CD4-positive, alpha-beta T cell treated with Interleukin-17A for 1 hour (primary cell): ENCODE data around the gene PHTF2.

Experiments used
- DNase-seq: peaks from one replicate; pipeline ENCODE4 v3.0.0-alpha.2; 2020

The PHTF2 gene

GRCh38 chr7:77881871-77882270, 83.3 kb downstream of the PHTF2 start:
- DNase-seq: no peak

- no peak for DNase-seq
These were observed 86.6 kb downstream of the PHTF2 start for GRCh38 chr7:77885155-77885554.

GRCh38 chr7:77887567-77887966, 89.0 kb downstream of the PHTF2 start:
- DNase-seq: no peak

- no peak for DNase-seq
These were observed 90.4 kb downstream of the PHTF2 start for GRCh38 chr7:77888998-77889397.

- DNase-seq: no peak
These were observed 95.2 kb downstream of the PHTF2 start for GRCh38 chr7:77893813-77894212.

- DNase-seq: no peak
These were observed 96.1 kb downstream of the PHTF2 start for GRCh38 chr7:77894574-77895091.

GRCh38 chr7:77895905-77896304, 97.3 kb downstream of the PHTF2 start:
- no peak for DNase-seq

GRCh38 chr7:77897004-77897547, 98.5 kb downstream of the PHTF2 start:
- DNase-seq: no peak

- DNase-seq: no peak
These were observed 100.9 kb downstream of the PHTF2 start for GRCh38 chr7:77899516-77899915.

- DNase-seq: peak; percentile 8
These were observed 105.0 kb downstream of the PHTF2 start for GRCh38 chr7:77903597-77903996.

- no peak for DNase-seq
These were observed 105.7 kb downstream of the PHTF2 start for GRCh38 chr7:77904252-77904651.

- DNase-seq: no peak
These were observed 108.7 kb downstream of the PHTF2 start for GRCh38 chr7:77907281-77907680.

GRCh38 chr7:77908664-77909063, 110.1 kb downstream of the PHTF2 start:
- DNase-seq: no peak

GRCh38 chr7:77910124-77910523, 111.6 kb downstream of the PHTF2 start:
- no peak for DNase-seq

GRCh38 chr7:77912293-77912692, 113.7 kb downstream of the PHTF2 start:
- no peak for DNase-seq

- DNase-seq: no peak
These were observed 115.5 kb downstream of the PHTF2 start for GRCh38 chr7:77913977-77914607.

GRCh38 chr7:77917500-77918262, 119.1 kb downstream of the PHTF2 start:
- no peak for DNase-seq

- no peak for DNase-seq
These were observed 120.1 kb downstream of the PHTF2 start for GRCh38 chr7:77918676-77919075.

- no peak for DNase-seq
These were observed 124.8 kb downstream of the PHTF2 start for GRCh38 chr7:77923419-77923818.

- DNase-seq: no peak
These were observed 131.9 kb downstream of the PHTF2 start for GRCh38 chr7:77930496-77930895.

GRCh38 chr7:77931841-77932240, 133.3 kb downstream of the PHTF2 start:
- DNase-seq: no peak

- DNase-seq: no peak
These were observed 134.8 kb downstream of the PHTF2 start for GRCh38 chr7:77933394-77933793.

GRCh38 chr7:77935652-77936348, 137.2 kb downstream of the PHTF2 start:
- no peak for DNase-seq

- no peak for DNase-seq
These were observed 142.1 kb downstream of the PHTF2 start for GRCh38 chr7:77940647-77941046.
